CD4-positive, alpha-beta memory T cell (primary cell): ENCODE results near the gene YARS2. TPM values are rescaled to one million over a fixed set of nuclear protein-coding genes. Genes with fewer than 3 reads are reported as not detected.

ENCODE experiments used
- CTCF ChIA-PET: fragments of 350-600 bp; sonication (Branson Sonifier 250); formaldehyde crosslinking; loops from one replicate; lab custom pipeline; 2021; ENCODE audit warnings: inconsistent platforms; ENCODE audit not compliant: partially characterized antibody; lab: Charles Lee
- POLR2A ChIA-PET: fragments of 350-600 bp; sonication (Branson Sonifier 250); formaldehyde crosslinking; loops from one replicate; lab custom pipeline; 2021; ENCODE audit not compliant: partially characterized antibody; lab: Charles Lee
- DNase-seq, 5 donors: peaks; one replicate each; pipeline versions ENCODE4 v3.0.0 to v3.0.0-alpha.2; 2020 to 2022; ENCODE audit warnings: mixed read lengths in 1 of 5
- H3K27ac ChIP-seq: one replicate; pipeline ENCODE4 v1.7.0; 2013; ENCODE audit warnings: low read depth, low read length
- H3K27me3 ChIP-seq: 2 replicates; pipeline ENCODE4 v1.7.0; 2013; ENCODE audit warnings: mild to moderate bottlenecking, low read length, moderate library complexity; ENCODE audit not compliant: insufficient read depth
- H3K36me3 ChIP-seq: 2 replicates; pipeline ENCODE4 v1.7.0; 2013; ENCODE audit warnings: mild to moderate bottlenecking, low read length, moderate library complexity; ENCODE audit not compliant: insufficient read depth
- H3K4me1 ChIP-seq: 2 replicates; pipeline ENCODE4 v1.7.0; 2013; ENCODE audit warnings: mild to moderate bottlenecking, low read length, moderate library complexity; ENCODE audit not compliant: insufficient read depth
- H3K4me3 ChIP-seq, 2 donors: one replicate each; pipeline ENCODE4 v1.7.0; 2013; ENCODE audit warnings: low read length in 2 of 2, mild to moderate bottlenecking in 1 of 2
- H3K9me3 ChIP-seq, 2 donors: one replicate each; pipeline ENCODE4 v1.7.0; 2013; ENCODE audit warnings: low read length in 2 of 2, control low read depth in 1 of 2; ENCODE audit not compliant: control insufficient read depth in 1 of 2
- H3K27ac Mint-ChIP-seq, 7 donors: one replicate each; pipeline ENCODE4 v1.8.0; 2020 to 2021; ENCODE audit warnings: mixed read lengths in 7 of 7, mild to moderate bottlenecking in 6 of 7, inconsistent platforms in 3 of 7, moderate library complexity in 3 of 7
- H3K27me3 Mint-ChIP-seq, 2 donors: one replicate each; pipeline ENCODE4 v1.8.0; 2020 to 2021; ENCODE audit warnings: mixed read lengths in 2 of 2
- H3K36me3 Mint-ChIP-seq, 2 donors: one replicate each; pipeline ENCODE4 v1.8.0; 2020 to 2021; ENCODE audit warnings: mixed read lengths in 2 of 2, inconsistent platforms in 1 of 2, mild to moderate bottlenecking in 1 of 2
- H3K4me1 Mint-ChIP-seq, 4 donors: one replicate each; pipeline ENCODE4 v1.8.0; 2020 to 2021; ENCODE audit warnings: mixed read lengths in 4 of 4, mild to moderate bottlenecking in 1 of 4
- H3K4me3 Mint-ChIP-seq, 8 donors: one replicate each; pipeline ENCODE4 v1.8.0; 2020 to 2021; ENCODE audit warnings: mixed read lengths in 8 of 8, mild to moderate bottlenecking in 7 of 8, moderate library complexity in 6 of 8, inconsistent platforms in 3 of 8
- H3K9me3 Mint-ChIP-seq, 8 donors: one replicate each; pipeline ENCODE4 v1.8.0; 2020 to 2021; ENCODE audit warnings: mixed read lengths in 8 of 8, mild to moderate bottlenecking in 5 of 8, inconsistent platforms in 3 of 8, moderate library complexity in 1 of 8
- intact Hi-C: fragments of 100-400 bp; cut with micrococcal nuclease; formaldehyde crosslinking; loops from one replicate; pipeline ENCODE4 v1.15.1; 2023
- polyA plus RNA-seq, 2 donors: library from polyadenylated mRNA; unstranded; fragments of 300-500 nt; fragmentation: Illumina TruSeq; gene quantifications; one replicate each; pipeline ENCODE4 v1.2.3, GENCODE V29; 2021
- total RNA-seq, 2 experiments: library from RNA; stranded (reverse); gene quantifications; one replicate each; pipeline ENCODE4 v1.2.3, GENCODE V29; 2021

YARS2 gene
- 10 to 100 TPM; 18.9 to 19.0 TPM for total RNA-seq
- polyA plus RNA-seq, result 10 to 100 TPM; 11.6 to 19.3 TPM

GRCh38 chr12:32755654-32756475 is at the start of gene YARS2:
Gene YARS2, minus strand, starts transcription at chr12:32755897. Its CDS starts 23 bp downstream, at chr12:32755874.
- Histone ChIP-seq H3K27ac (peak within 1 kb of the TSS; percentile 78), H3K27me3 (no peaks in the 10 kb centered on the region), H3K4me1 (peaks cover 16% of the 10 kb centered on the region), H3K36me3 (peaks cover 14% of the 10 kb centered on the region), H3K4me3 (peak within 1 kb of the TSS; percentile 76 to 93), H3K9me3 (no peaks in the 10 kb centered on the region)
- Mint-ChIP-seq H3K36me3 (peaks cover 13 to 39% of the 10 kb centered on the region in 2 donors), H3K4me3 (peak within 1 kb of the TSS; percentile 87 to 95 (median 95)), H3K9me3 (no peaks in the 10 kb centered on the region), H3K27ac (peak within 1 kb of the TSS; percentile 83 to 97 (median 95)), H3K27me3 (peaks cover 0 to 2% of the 10 kb centered on the region in 2 donors), H3K4me1 (peaks cover 11 to 22% (median 17%) of the 10 kb centered on the region in 4 donors)
- intact Hi-C loops, result loop anchor here (1.0 to 5.0 kb wide), 8 partner anchors 77 to 1429 kb away; partner anchors contain the start of genes ALG10, DNM1L and SINHCAF
- POLR2A ChIA-PET, result interaction anchor here (0.6 to 2.8 kb wide), 12 partner anchors 9 to 1439 kb away, joined by 3 to 62 read pairs (median 4); partner anchors contain the start of genes ALG10, DNM1L, ETFBKMT and RESF1
- CTCF ChIA-PET, result interaction anchor here (0.6 to 4.8 kb wide), 34 partner anchors 8 to 1462 kb away, joined by 3 to 125 read pairs (median 5); partner anchors contain the start of genes ALG10, DNM1L and ETFBKMT
- DNase-seq, result peak; percentile 83 to 88 (median 86)

GRCh38 chr12:32804301-32804700 is 48.6 kb upstream of the YARS2 start:
- Histone ChIP-seq H3K9me3 (no peaks in the 10 kb centered on the region), H3K36me3 (no peaks in the 10 kb centered on the region), H3K27me3 (no peaks in the 10 kb centered on the region), H3K4me1 (no peaks in the 10 kb centered on the region), H3K4me3 (no peak overlapping the region), H3K27ac (no peak overlapping the region)
- no peak overlapping the region for H3K4me3 Mint-ChIP-seq
- H3K36me3 Mint-ChIP-seq, result no peaks in the 10 kb centered on the region
- intact Hi-C loops, result no loop called here
- CTCF ChIA-PET, result no interaction called here
- H3K9me3 Mint-ChIP-seq, result peaks cover 0 to 26% (median 9%) of the 10 kb centered on the region in 8 donors
- H3K4me1 Mint-ChIP-seq, result no peaks in the 10 kb centered on the region
- DNase-seq, result no peak
- no peak overlapping the region for H3K27ac Mint-ChIP-seq
- H3K27me3 Mint-ChIP-seq, result peaks cover 0 to 6% of the 10 kb centered on the region in 2 donors
- POLR2A ChIA-PET, result no interaction called here

GRCh38 chr12:32801269-32801980 is 45.7 kb upstream of the YARS2 start:
- H3K36me3 ChIP-seq, result no peaks in the 10 kb centered on the region
- ChIA-PET CTCF (no interaction called here), POLR2A (no interaction called here)
- intact Hi-C loops, result no loop called here
- peaks cover 2 to 4% of the 10 kb centered on the region in 2 donors for H3K27me3 Mint-ChIP-seq
- no peaks in the 10 kb centered on the region for H3K27me3 ChIP-seq
- no peaks in the 10 kb centered on the region for H3K4me1 ChIP-seq
- H3K4me3 ChIP-seq, result no peak overlapping the region
- no peak overlapping the region for H3K27ac Mint-ChIP-seq
- no peaks in the 10 kb centered on the region for H3K9me3 ChIP-seq
- no peaks in the 10 kb centered on the region for H3K4me1 Mint-ChIP-seq
- no peak overlapping the region for H3K27ac ChIP-seq
- peaks cover 0 to 9% (median 1%) of the 10 kb centered on the region in 8 donors for H3K9me3 Mint-ChIP-seq
- no peak overlapping the region for H3K4me3 Mint-ChIP-seq
- no peak for DNase-seq
- H3K36me3 Mint-ChIP-seq, result no peaks in the 10 kb centered on the region

GRCh38 chr12:32794281-32794680 is 38.6 kb upstream of the YARS2 start:
- DNase-seq, result no peak
- peaks cover 2 to 4% of the 10 kb centered on the region in 2 donors for H3K27me3 Mint-ChIP-seq
- Histone ChIP-seq H3K27ac (no peak overlapping the region), H3K27me3 (no peaks in the 10 kb centered on the region), H3K4me3 (no peak overlapping the region), H3K9me3 (no peaks in the 10 kb centered on the region), H3K4me1 (no peaks in the 10 kb centered on the region), H3K36me3 (no peaks in the 10 kb centered on the region)
- ChIA-PET CTCF (no interaction called here), POLR2A (no interaction called here)
- H3K4me3 Mint-ChIP-seq, result no peak overlapping the region
- no peaks in the 10 kb centered on the region for H3K4me1 Mint-ChIP-seq
- peaks cover 0 to 2% (median 0%) of the 10 kb centered on the region in 8 donors for H3K9me3 Mint-ChIP-seq
- H3K36me3 Mint-ChIP-seq, result no peaks in the 10 kb centered on the region
- H3K27ac Mint-ChIP-seq, result no peak overlapping the region
- intact Hi-C loops, result no loop called here

DNA sequence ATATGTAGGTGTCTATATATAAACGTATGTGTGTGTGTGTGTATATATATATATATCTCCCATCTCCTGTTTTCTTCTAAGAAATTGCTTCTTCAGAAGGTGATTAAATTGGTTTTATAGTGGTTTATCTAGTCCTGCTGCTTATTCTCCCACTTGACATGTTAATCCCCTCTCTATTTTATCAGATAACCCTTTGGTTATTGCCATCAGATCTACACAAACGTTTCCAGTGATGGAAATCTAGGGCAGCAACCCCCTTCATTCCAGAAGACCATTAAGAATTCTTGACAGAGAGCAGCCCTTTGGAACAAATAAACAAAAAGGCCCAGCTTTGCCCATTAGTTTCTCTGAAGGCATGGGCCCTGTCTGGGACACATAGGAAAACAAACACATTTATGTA is 34.2 kb upstream of the YARS2 start:
- Mint-ChIP-seq H3K4me1 (no peaks in the 10 kb centered on the region), H3K9me3 (peaks cover 0 to 1% (median 0%) of the 10 kb centered on the region in 8 donors), H3K36me3 (no peaks in the 10 kb centered on the region), H3K4me3 (no peak overlapping the region), H3K27ac (no peak overlapping the region), H3K27me3 (peaks cover 0 to 4% of the 10 kb centered on the region in 2 donors)
- Histone ChIP-seq H3K36me3 (no peaks in the 10 kb centered on the region), H3K27me3 (no peaks in the 10 kb centered on the region), H3K9me3 (no peaks in the 10 kb centered on the region), H3K4me1 (no peaks in the 10 kb centered on the region), H3K27ac (no peak overlapping the region), H3K4me3 (no peak overlapping the region)
- ChIA-PET POLR2A (no interaction called here), CTCF (no interaction called here)
- intact Hi-C loops, result no loop called here
- DNase-seq, result no peak

DNA sequence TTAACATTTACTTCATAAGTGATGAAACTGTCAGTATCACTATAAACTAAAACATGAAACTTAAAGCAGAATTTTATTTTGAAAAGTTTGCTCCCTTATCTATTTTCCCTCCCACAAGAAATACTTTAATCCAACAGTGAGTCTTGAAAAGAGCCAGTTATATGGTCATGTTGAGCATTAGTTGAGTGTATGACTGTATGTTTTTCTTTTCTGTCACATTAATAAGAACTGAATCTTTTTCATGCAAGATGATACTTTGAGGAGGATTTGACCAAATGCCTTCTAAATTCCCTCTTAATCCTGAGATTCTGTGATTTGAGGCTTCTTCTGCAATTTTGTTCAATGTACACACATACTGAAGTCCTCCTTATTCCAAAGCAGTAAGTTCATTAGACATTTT is 33.7 kb upstream of the YARS2 start:
- intact Hi-C loops, result no loop called here
- CTCF ChIA-PET, result no interaction called here
- Mint-ChIP-seq H3K4me3 (no peak overlapping the region), H3K27me3 (peaks cover 0 to 4% of the 10 kb centered on the region in 2 donors), H3K27ac (no peak overlapping the region), H3K9me3 (peaks cover 0 to 1% (median 0%) of the 10 kb centered on the region in 8 donors), H3K4me1 (no peaks in the 10 kb centered on the region), H3K36me3 (no peaks in the 10 kb centered on the region)
- H3K4me3 ChIP-seq, result no peak overlapping the region
- H3K27me3 ChIP-seq, result no peaks in the 10 kb centered on the region
- no peaks in the 10 kb centered on the region for H3K9me3 ChIP-seq
- POLR2A ChIA-PET, result no interaction called here
- H3K36me3 ChIP-seq, result no peaks in the 10 kb centered on the region
- no peak for DNase-seq
- H3K27ac ChIP-seq, result no peak overlapping the region
- H3K4me1 ChIP-seq, result no peaks in the 10 kb centered on the region

GRCh38 chr12:32788405-32788804 is 32.7 kb upstream of the YARS2 start:
- CTCF ChIA-PET, result no interaction called here
- Mint-ChIP-seq H3K9me3 (peaks cover 0 to 1% (median 0%) of the 10 kb centered on the region in 8 donors), H3K27ac (no peak overlapping the region), H3K4me1 (no peaks in the 10 kb centered on the region), H3K36me3 (no peaks in the 10 kb centered on the region), H3K27me3 (peaks cover 0 to 7% of the 10 kb centered on the region in 2 donors), H3K4me3 (no peak overlapping the region)
- Histone ChIP-seq H3K4me3 (no peak overlapping the region), H3K36me3 (no peaks in the 10 kb centered on the region), H3K4me1 (no peaks in the 10 kb centered on the region), H3K9me3 (no peaks in the 10 kb centered on the region), H3K27me3 (no peaks in the 10 kb centered on the region), H3K27ac (no peak overlapping the region)
- POLR2A ChIA-PET, result no interaction called here
- no peak for DNase-seq
- intact Hi-C loops, result no loop called here
